ENCODE data around the gene PCCA. TPM values are rescaled to one million over a fixed set of nuclear protein-coding genes. Genes with fewer than 3 reads are reported as not detected.

PCCA gene
- total and polyA plus RNA-seq, 2 experiments from 2014 or later: 41.9 to 46.6 TPM

DNA sequence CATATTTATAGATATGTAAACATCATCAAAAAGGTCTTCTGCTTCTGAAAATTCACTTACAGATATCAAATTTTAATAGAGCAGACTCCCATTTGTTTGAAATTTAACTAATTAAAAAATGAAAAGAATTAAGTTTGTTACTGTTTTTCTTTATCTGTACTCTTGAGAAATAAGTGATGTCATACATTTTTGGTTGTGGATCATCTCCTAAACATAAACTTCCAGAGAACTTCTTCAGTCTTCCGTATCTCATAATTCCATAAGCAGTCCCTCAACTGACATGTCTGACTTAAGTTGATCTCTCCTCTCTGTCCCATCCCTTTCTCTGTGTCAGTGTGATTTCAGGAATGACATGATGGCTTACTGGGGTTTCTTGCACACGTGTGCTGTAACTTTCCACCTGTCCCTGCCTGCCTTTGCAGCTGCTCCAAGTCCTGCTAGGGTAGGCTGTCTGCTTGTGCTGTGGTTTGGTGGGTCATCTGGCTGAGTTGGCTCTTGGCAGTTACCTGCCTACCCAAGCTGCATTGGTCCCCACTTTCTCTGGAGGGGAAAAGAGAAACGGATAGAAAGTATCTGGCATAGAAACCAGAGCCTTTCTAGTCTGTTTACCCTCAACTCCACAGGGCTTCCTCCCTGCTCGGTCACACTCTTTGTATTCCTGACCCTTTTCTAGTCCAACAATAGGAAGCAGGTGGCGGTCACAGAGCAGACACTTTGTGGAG is 372.6 kb downstream of the PCCA start:
- H3K4me3 Mint-ChIP-seq: no peak overlapping the region
- Histone ChIP-seq H3K4me3 (no peak overlapping the region), H3K36me3 (ENCODE audit: insufficient read depth) (0 out of 2 replicates have a peak, but pooled peaks cover 4% of the 10 kb centered on the region), H3K79me2 (replicated peaks; ENCODE audit: insufficient read depth) (no peaks in the 10 kb centered on the region), H3K27me3 (ENCODE audit: insufficient read depth) (no peaks in the 10 kb centered on the region), H3F3A (replicated peaks; ENCODE audit: low read depth) (no peaks in the 10 kb centered on the region), H4K20me1 (replicated peaks; ENCODE audit: insufficient read depth) (no peaks in the 10 kb centered on the region), H3K27ac (ENCODE audit: low read depth) (no peak overlapping the region; the same call in 1 of the 2 replicates), H2AFZ (no peak overlapping the region), H3K4me2 (peak overlapping the region; percentile 44; the same call in 1 of the 2 replicates), H3K4me1 (ENCODE audit: insufficient read depth) (peaks cover 32% of the 10 kb centered on the region), H3K9me2 (ENCODE audit: insufficient read depth) (no peaks in the 10 kb centered on the region)
- H3K9me3 Mint-ChIP-seq: no peaks in the 10 kb centered on the region; the same call in 2 of the 3 replicates
- TF ChIP-seq STAT1 (IDR thresholded peaks at IDR 0.05; ENCODE audit: unreplicated experiment) (no peak), ZNF114 (CRISPR knock-in tag; IDR thresholded peaks at IDR 0.05) (no peak)
- peaks cover 3% of the 10 kb centered on the region; the same call in 2 of the 3 replicates for H3K36me3 Mint-ChIP-seq (ENCODE audit: low read depth)
- H3K27me3 Mint-ChIP-seq (ENCODE audit: insufficient read depth, low read depth, poor library complexity): peaks cover 2% of the 10 kb centered on the region
- H3K27ac Mint-ChIP-seq: no peak overlapping the region
- H3K4me1 Mint-ChIP-seq: peaks cover 33% of the 10 kb centered on the region
- ATAC-seq: peak; percentile 91
- DNase-seq (ENCODE audit: low spot score): peak; percentile 40

DNA sequence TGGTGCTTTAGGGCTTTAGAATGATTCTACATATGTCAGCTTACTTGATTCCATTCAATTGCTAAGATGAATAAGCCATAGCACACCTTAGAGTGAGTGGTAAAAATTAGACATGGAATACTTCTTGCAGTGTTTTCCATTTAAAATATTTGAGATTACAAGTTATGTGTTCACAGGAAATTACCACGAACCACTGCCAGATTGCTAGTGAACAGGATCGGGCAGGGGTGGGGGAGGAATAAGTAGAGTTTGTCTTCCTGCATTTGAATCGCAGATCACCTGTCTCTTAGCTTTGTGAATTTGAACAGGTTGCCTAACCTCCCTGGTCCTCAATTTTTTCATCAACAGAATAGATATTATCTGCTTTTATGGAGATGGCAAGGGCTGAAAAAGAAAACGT is 375.1 kb downstream of the PCCA start:
- no peak for DNase-seq (ENCODE audit: low spot score)
- Histone ChIP-seq H3K9me2 (ENCODE audit: insufficient read depth) (no peaks in the 10 kb centered on the region; the same call in 1 of the 2 replicates), H3K4me3 (no peak overlapping the region), H2AFZ (no peak overlapping the region), H3K36me3 (ENCODE audit: insufficient read depth) (0 out of 2 replicates have a peak, but pooled peaks cover 4% of the 10 kb centered on the region), H3K79me2 (replicated peaks; ENCODE audit: insufficient read depth) (no peaks in the 10 kb centered on the region), H4K20me1 (replicated peaks; ENCODE audit: insufficient read depth) (no peaks in the 10 kb centered on the region), H3F3A (replicated peaks; ENCODE audit: low read depth) (no peaks in the 10 kb centered on the region), H3K27ac (ENCODE audit: low read depth) (no peak overlapping the region), H3K4me2 (0 out of 2 replicates have a peak overlapping the region, but pooled peaks have one; percentile 30), H3K27me3 (ENCODE audit: insufficient read depth) (no peaks in the 10 kb centered on the region), H3K4me1 (ENCODE audit: insufficient read depth) (peaks cover 32% of the 10 kb centered on the region)
- peaks cover 3% of the 10 kb centered on the region; the same call in 1 of the 3 replicates for H3K36me3 Mint-ChIP-seq (ENCODE audit: low read depth)
- H3K4me3 Mint-ChIP-seq: no peak overlapping the region
- H3K27ac Mint-ChIP-seq: no peak overlapping the region
- ATAC-seq: no peak
- H3K4me1 Mint-ChIP-seq: peaks cover 33% of the 10 kb centered on the region
- peaks cover 2% of the 10 kb centered on the region for H3K27me3 Mint-ChIP-seq (ENCODE audit: insufficient read depth, low read depth, poor library complexity)
- no peaks in the 10 kb centered on the region for H3K9me3 Mint-ChIP-seq
- TF ChIP-seq, protein P1, sequence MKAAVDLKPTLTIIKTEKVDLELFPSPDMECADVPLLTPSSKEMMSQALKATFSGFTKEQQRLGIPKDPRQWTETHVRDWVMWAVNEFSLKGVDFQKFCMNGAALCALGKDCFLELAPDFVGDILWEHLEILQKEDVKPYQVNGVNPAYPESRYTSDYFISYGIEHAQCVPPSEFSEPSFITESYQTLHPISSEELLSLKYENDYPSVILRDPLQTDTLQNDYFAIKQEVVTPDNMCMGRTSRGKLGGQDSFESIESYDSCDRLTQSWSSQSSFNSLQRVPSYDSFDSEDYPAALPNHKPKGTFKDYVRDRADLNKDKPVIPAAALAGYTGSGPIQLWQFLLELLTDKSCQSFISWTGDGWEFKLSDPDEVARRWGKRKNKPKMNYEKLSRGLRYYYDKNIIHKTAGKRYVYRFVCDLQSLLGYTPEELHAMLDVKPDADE (IDR thresholded peaks at IDR 0.05): no peak
- TF ChIP-seq ZNF114 (CRISPR knock-in tag; IDR thresholded peaks at IDR 0.05) (no peak), CREB1 (CRISPR knock-in tag; IDR thresholded peaks at IDR 0.05; ENCODE audit: low read depth) (no peak), NANOG (IDR thresholded peaks at IDR 0.05; ENCODE audit: borderline replicate concordance) (no peak), EZH2phosphoT487 (IDR thresholded peaks at IDR 0.05; ENCODE audit: unreplicated experiment) (no peak), POLR2AphosphoS5 (IDR thresholded peaks at IDR 0.05; ENCODE audit: low read depth) (no peak), ZNF331 (CRISPR knock-in tag; IDR thresholded peaks at IDR 0.05; ENCODE audit: low read depth) (no peak), EZH2 (IDR thresholded peaks at IDR 0.05; ENCODE audit: low read depth, unreplicated experiment) (no peak), CTCF (conservative IDR thresholded peaks at IDR 0.05; ENCODE audit: low read depth in 2 of 2) (no peak), STAT1 (IDR thresholded peaks at IDR 0.05; ENCODE audit: unreplicated experiment) (no peak)
- TF ChIP-seq, protein P2, sequence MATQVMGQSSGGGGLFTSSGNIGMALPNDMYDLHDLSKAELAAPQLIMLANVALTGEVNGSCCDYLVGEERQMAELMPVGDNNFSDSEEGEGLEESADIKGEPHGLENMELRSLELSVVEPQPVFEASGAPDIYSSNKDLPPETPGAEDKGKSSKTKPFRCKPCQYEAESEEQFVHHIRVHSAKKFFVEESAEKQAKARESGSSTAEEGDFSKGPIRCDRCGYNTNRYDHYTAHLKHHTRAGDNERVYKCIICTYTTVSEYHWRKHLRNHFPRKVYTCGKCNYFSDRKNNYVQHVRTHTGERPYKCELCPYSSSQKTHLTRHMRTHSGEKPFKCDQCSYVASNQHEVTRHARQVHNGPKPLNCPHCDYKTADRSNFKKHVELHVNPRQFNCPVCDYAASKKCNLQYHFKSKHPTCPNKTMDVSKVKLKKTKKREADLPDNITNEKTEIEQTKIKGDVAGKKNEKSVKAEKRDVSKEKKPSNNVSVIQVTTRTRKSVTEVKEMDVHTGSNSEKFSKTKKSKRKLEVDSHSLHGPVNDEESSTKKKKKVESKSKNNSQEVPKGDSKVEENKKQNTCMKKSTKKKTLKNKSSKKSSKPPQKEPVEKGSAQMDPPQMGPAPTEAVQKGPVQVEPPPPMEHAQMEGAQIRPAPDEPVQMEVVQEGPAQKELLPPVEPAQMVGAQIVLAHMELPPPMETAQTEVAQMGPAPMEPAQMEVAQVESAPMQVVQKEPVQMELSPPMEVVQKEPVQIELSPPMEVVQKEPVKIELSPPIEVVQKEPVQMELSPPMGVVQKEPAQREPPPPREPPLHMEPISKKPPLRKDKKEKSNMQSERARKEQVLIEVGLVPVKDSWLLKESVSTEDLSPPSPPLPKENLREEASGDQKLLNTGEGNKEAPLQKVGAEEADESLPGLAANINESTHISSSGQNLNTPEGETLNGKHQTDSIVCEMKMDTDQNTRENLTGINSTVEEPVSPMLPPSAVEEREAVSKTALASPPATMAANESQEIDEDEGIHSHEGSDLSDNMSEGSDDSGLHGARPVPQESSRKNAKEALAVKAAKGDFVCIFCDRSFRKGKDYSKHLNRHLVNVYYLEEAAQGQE (IDR thresholded peaks at IDR 0.05; ENCODE audit: unreplicated experiment): no peak

Measured in GM23338 (cell line).